Activated CD4-positive, alpha-beta T cell treated with anti-CD3 and anti-CD28 coated beads, Interleukin-2, amount 50 U/mL, for 48 hours (primary cell): ENCODE results near the gene RAB44.

Experiments
- DNase-seq, 2 experiments: peaks; one replicate each; pipeline ENCODE4 v3.0.0-alpha.2; 2020

The RAB44 gene

DNA sequence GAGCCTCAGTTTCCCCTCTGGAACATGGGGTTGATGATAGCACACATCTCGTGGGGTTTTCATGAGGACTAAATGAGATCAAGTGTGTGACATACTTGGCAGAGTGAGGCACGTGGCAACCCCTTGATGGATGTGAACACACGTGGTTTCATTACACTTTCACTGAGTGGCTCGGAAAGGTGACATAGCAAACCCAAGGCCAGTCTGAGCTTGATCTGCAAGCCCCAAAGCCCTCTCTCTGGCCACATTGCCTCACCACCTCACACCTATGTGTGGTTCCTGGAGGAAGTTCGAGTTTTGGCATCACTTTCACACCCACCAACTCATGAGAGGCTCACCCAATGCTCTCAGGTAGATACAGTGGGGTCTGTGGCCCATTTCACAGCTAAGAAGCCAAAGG is 81.6 kb downstream of the RAB44 start:
- no peak for DNase-seq

GRCh38 chr6:36780442-36781177 is 83.0 kb downstream of the RAB44 start:
- no peak for DNase-seq

GRCh38 chr6:36781669-36782068 is 84.0 kb downstream of the RAB44 start:
- DNase-seq, result no peak
